HEK293 (cell line): ENCODE data around the gene LRRC4C.

Experiments used
- CTCF ChIA-PET: fragments of 350-600 bp; formaldehyde crosslinking; extraction: SDS; loops from one replicate; lab custom pipeline; 2021; ENCODE audit warnings: antibody characterized with exemption; lab: Yijun Ruan, JAX
- POLR2A ChIA-PET: fragments of 300-600 bp; formaldehyde crosslinking; extraction: SDS; loops from one replicate; lab custom pipeline; 2020; ENCODE audit warnings: antibody characterized with exemption, inconsistent platforms; lab: Yijun Ruan, JAX
- H3K27ac ChIP-seq: fragments of 200-500 bp; sonication (Bioruptor generic); 2 replicates; pipeline ENCODE4 v1.5.1; 2014; ENCODE audit warnings: low read depth, low read length, control low read depth, inconsistent platforms; ENCODE audit errors: extremely low read depth
- H3K36me3 ChIP-seq, 2 experiments: fragments of 200-500 bp in 1 of 2; sonication (Bioruptor generic) in 1 of 2; 1 replicate in 1 of 2; 2 replicates in 1 of 2; pipeline ENCODE4 v1.5.1; 2014 to 2017; ENCODE audit warnings: inconsistent platforms in 2 of 2, low read length in 2 of 2; ENCODE audit not compliant: control insufficient read depth in 2 of 2, insufficient read depth in 1 of 2
- H3K4me1 ChIP-seq: fragments of 200-500 bp; sonication (Bioruptor generic); 2 replicates; pipeline ENCODE4 v1.5.1; 2014; ENCODE audit warnings: mild to moderate bottlenecking, low read length, inconsistent platforms; ENCODE audit not compliant: control insufficient read depth, insufficient read depth
- H3K4me3 ChIP-seq: 2 replicates; pipeline ENCODE4 v1.5.1; 2011; ENCODE audit warnings: low read depth, mild to moderate bottlenecking, control low read depth, low read length, moderate library complexity
- H3K9me3 ChIP-seq: fragments of 200-500 bp; sonication (Bioruptor generic); 2 replicates; pipeline ENCODE4 v1.5.1; 2014; ENCODE audit warnings: low read depth, low read length, inconsistent platforms; ENCODE audit not compliant: control insufficient read depth, insufficient read depth
- AEBP2 ChIP-seq: fragments of 450-650 bp; formaldehyde crosslinking; IDR thresholded peaks from 2 replicates; pipeline ENCODE4 v1.5.1; 2016; ENCODE audit warnings: missing biosample characterization, missing genetic modification characterization, borderline replicate concordance
- KLF7 ChIP-seq: fragments of 450-650 bp; formaldehyde crosslinking; IDR thresholded peaks from 2 replicates; pipeline ENCODE4 v1.5.1; 2016; ENCODE audit warnings: missing biosample characterization, missing genetic modification characterization, borderline replicate concordance
- REPIN1 ChIP-seq: fragments of 450-650 bp; formaldehyde crosslinking; IDR thresholded peaks from 2 replicates; pipeline ENCODE4 v1.5.1; 2017; ENCODE audit warnings: missing biosample characterization, missing genetic modification characterization, low read depth
- SALL2 ChIP-seq: fragments of 450-650 bp; formaldehyde crosslinking; IDR thresholded peaks from 2 replicates; pipeline ENCODE4 v1.5.0; 2017; ENCODE audit warnings: missing biosample characterization, mild to moderate bottlenecking, missing genetic modification characterization, borderline replicate concordance
- ZBTB10 ChIP-seq: fragments of 450-650 bp; formaldehyde crosslinking; IDR thresholded peaks from 2 replicates; pipeline ENCODE4 v1.5.1; 2016; ENCODE audit warnings: missing biosample characterization, missing genetic modification characterization
- ZBTB20 ChIP-seq: fragments of 450-650 bp; formaldehyde crosslinking; IDR thresholded peaks from 2 replicates; pipeline ENCODE4 v1.5.1; 2016; ENCODE audit warnings: missing biosample characterization, missing genetic modification characterization
- ZFP37 ChIP-seq: fragments of 450-650 bp; formaldehyde crosslinking; IDR thresholded peaks from 2 replicates; pipeline ENCODE4 v1.5.1; 2016; ENCODE audit warnings: missing biosample characterization, missing genetic modification characterization
- ZNF175 ChIP-seq: fragments of 450-650 bp; formaldehyde crosslinking; IDR thresholded peaks from 2 replicates; pipeline ENCODE4 v1.5.1; 2016; ENCODE audit warnings: missing biosample characterization, missing genetic modification characterization
- ZNF18 ChIP-seq: fragments of 450-650 bp; formaldehyde crosslinking; IDR thresholded peaks from 2 replicates; pipeline ENCODE4 v1.5.1; 2016; ENCODE audit warnings: missing biosample characterization, missing genetic modification characterization
- ZNF2 ChIP-seq: fragments of 450-650 bp; formaldehyde crosslinking; IDR thresholded peaks from 2 replicates; pipeline ENCODE4 v1.5.1; 2016; ENCODE audit warnings: missing biosample characterization, missing genetic modification characterization
- ZNF214 ChIP-seq: fragments of 450-650 bp; formaldehyde crosslinking; IDR thresholded peaks from 2 replicates; pipeline ENCODE4 v1.5.1; 2017; ENCODE audit warnings: missing biosample characterization, mild to moderate bottlenecking, missing genetic modification characterization, borderline replicate concordance
- ZNF302 ChIP-seq: fragments of 450-650 bp; formaldehyde crosslinking; IDR thresholded peaks from 2 replicates; pipeline ENCODE4 v1.5.1; 2016; ENCODE audit warnings: missing biosample characterization, missing genetic modification characterization, low read depth
- ZNF311 ChIP-seq: fragments of 450-650 bp; formaldehyde crosslinking; IDR thresholded peaks from 2 replicates; pipeline ENCODE4 v1.5.1; 2017; ENCODE audit warnings: missing biosample characterization, missing genetic modification characterization, borderline replicate concordance
- ZNF449 ChIP-seq: fragments of 450-650 bp; formaldehyde crosslinking; IDR thresholded peaks from 2 replicates; pipeline ENCODE4 v1.5.1; 2017; ENCODE audit warnings: missing biosample characterization, mild to moderate bottlenecking, missing genetic modification characterization, moderate library complexity
- ZNF544 ChIP-seq: fragments of 450-650 bp; formaldehyde crosslinking; IDR thresholded peaks from 2 replicates; pipeline ENCODE4 v1.5.0; 2017; ENCODE audit warnings: missing biosample characterization, missing genetic modification characterization
- ZNF585B ChIP-seq: fragments of 450-650 bp; formaldehyde crosslinking; IDR thresholded peaks from 2 replicates; pipeline ENCODE4 v1.5.1; 2016; ENCODE audit warnings: missing biosample characterization, missing genetic modification characterization
- ZNF658 ChIP-seq: fragments of 450-650 bp; formaldehyde crosslinking; IDR thresholded peaks from 2 replicates; pipeline ENCODE4; 2016; ENCODE audit warnings: missing biosample characterization, missing genetic modification characterization
- ZNF785 ChIP-seq: fragments of 450-650 bp; formaldehyde crosslinking; IDR thresholded peaks from 2 replicates; pipeline ENCODE4 v1.5.1; 2016; ENCODE audit warnings: missing biosample characterization, missing genetic modification characterization

Gene LRRC4C

GRCh38 chr11:40252236-40252635, 1207.2 kb downstream of the LRRC4C start:
- Histone ChIP-seq H3K9me3 (no peaks in the 10 kb centered on the region), H3K36me3 (no peaks in the 10 kb centered on the region), H3K4me1 (no peaks in the 10 kb centered on the region), H3K4me3 (no peak overlapping the region), H3K27ac (no peak overlapping the region)
- POLR2A ChIA-PET = no interaction called here
- CTCF ChIA-PET = no interaction called here
- no peak for TF ChIP-seq KLF7 (tag by site-specific recombination)
- no peak for TF ChIP-seq ZNF449
- no peak for TF ChIP-seq ZNF302

- ChIA-PET CTCF (no interaction called here), POLR2A (no interaction called here)
- H3K27ac ChIP-seq = no peak overlapping the region
- H3K9me3 ChIP-seq = no peaks in the 10 kb centered on the region
- H3K4me1 ChIP-seq = no peaks in the 10 kb centered on the region
- TF ChIP-seq ZBTB20 (tag by site-specific recombination) (no peak), ZNF18 (no peak), ZNF658 (no peak), ZNF785 (tag by site-specific recombination) (no peak), ZNF585B (tag by site-specific recombination) (no peak), ZNF214 (no peak), ZNF311 (no peak), ZNF544 (tag by site-specific recombination) (no peak), ZBTB10 (no peak), ZNF175 (no peak), REPIN1 (tag by site-specific recombination) (no peak), ZFP37 (tag by site-specific recombination) (no peak), ZNF2 (tag by site-specific recombination) (no peak), AEBP2 (tag by site-specific recombination) (no peak), SALL2 (tag by site-specific recombination) (no peak)
- H3K36me3 ChIP-seq = no peaks in the 10 kb centered on the region
- no peak overlapping the region for H3K4me3 ChIP-seq
These were observed 1212.5 kb downstream of the LRRC4C start for GRCh38 chr11:40246983-40247382.
